ENCODE data around the gene USO1.

Gene USO1

GRCh38 chr4:75752637-75753036 lies 28.3 kb downstream of the USO1 start:
- no peak for ATAC-seq
- no peak for TF ChIP-seq CSDC2 (CRISPR knock-in tag; IDR thresholded peaks at IDR 0.05)
- no peak for TF ChIP-seq GLIS3 (CRISPR knock-in tag; IDR thresholded peaks at IDR 0.05)
- no peak for TF ChIP-seq OSR1 (CRISPR knock-in tag; IDR thresholded peaks at IDR 0.05)
- no peak for TF ChIP-seq ZNF565 (CRISPR knock-in tag; conservative IDR thresholded peaks at IDR 0.05; ENCODE audit: low read depth)
- TF ChIP-seq ZFP3 (CRISPR knock-in tag; IDR thresholded peaks at IDR 0.05), result no peak
- no peak for TF ChIP-seq ZNF70 (CRISPR knock-in tag; IDR thresholded peaks at IDR 0.05)
- no peak for TF ChIP-seq ARNTL (CRISPR knock-in tag; IDR thresholded peaks at IDR 0.05; ENCODE audit: borderline replicate concordance, low read depth)
- TF ChIP-seq ESRRG (CRISPR knock-in tag; IDR thresholded peaks at IDR 0.05), result no peak
- TF ChIP-seq SNAI2 (CRISPR knock-in tag; IDR thresholded peaks at IDR 0.05), result no peak
- no peak for TF ChIP-seq PPARA (CRISPR knock-in tag; IDR thresholded peaks at IDR 0.05; ENCODE audit: borderline replicate concordance)
- no peak for TF ChIP-seq ZFP30 (CRISPR knock-in tag; IDR thresholded peaks at IDR 0.05)
- TF ChIP-seq CSRNP3 (CRISPR knock-in tag; IDR thresholded peaks at IDR 0.05), result no peak
- TF ChIP-seq TSHZ2 (CRISPR knock-in tag; IDR thresholded peaks at IDR 0.05), result no peak
- TF ChIP-seq TOX (CRISPR knock-in tag; IDR thresholded peaks at IDR 0.05; ENCODE audit: borderline replicate concordance), result no peak
- no peak for TF ChIP-seq ZC3H10 (CRISPR knock-in tag; IDR thresholded peaks at IDR 0.05)
- no peak for TF ChIP-seq RARB (CRISPR knock-in tag; IDR thresholded peaks at IDR 0.05)

GRCh38 chr4:75769036-75769435 lies 44.7 kb downstream of the USO1 start:
- ATAC-seq, result peak; percentile 77
- TF ChIP-seq CSDC2 (CRISPR knock-in tag; IDR thresholded peaks at IDR 0.05), result no peak
- TF ChIP-seq ISL1 (CRISPR knock-in tag; IDR thresholded peaks at IDR 0.05), result peak; percentile 42
- no peak for TF ChIP-seq ZC3H10 (CRISPR knock-in tag; IDR thresholded peaks at IDR 0.05)

GRCh38 chr4:75771607-75772006 lies 47.2 kb downstream of the USO1 start:
- ATAC-seq, result no peak
- TF ChIP-seq PATZ1 (CRISPR knock-in tag; IDR thresholded peaks at IDR 0.05; ENCODE audit: borderline replicate concordance), result no peak
- TF ChIP-seq ARNTL (CRISPR knock-in tag; IDR thresholded peaks at IDR 0.05; ENCODE audit: borderline replicate concordance, low read depth), result no peak
- TF ChIP-seq SNAI2 (CRISPR knock-in tag; IDR thresholded peaks at IDR 0.05), result no peak
- no peak for TF ChIP-seq BACH2 (CRISPR knock-in tag; IDR thresholded peaks at IDR 0.05; ENCODE audit: borderline replicate concordance)
- no peak for TF ChIP-seq TSHZ2 (CRISPR knock-in tag; IDR thresholded peaks at IDR 0.05)
- TF ChIP-seq ZNF565 (CRISPR knock-in tag; conservative IDR thresholded peaks at IDR 0.05; ENCODE audit: low read depth), result no peak
- TF ChIP-seq ZFP3 (CRISPR knock-in tag; IDR thresholded peaks at IDR 0.05), result no peak

GRCh38 chr4:75777589-75777988 lies 53.2 kb downstream of the USO1 start:
- no peak for ATAC-seq
- no peak for TF ChIP-seq ZNF8 (CRISPR knock-in tag; IDR thresholded peaks at IDR 0.05)
- TF ChIP-seq CREB5 (CRISPR knock-in tag; IDR thresholded peaks at IDR 0.05; ENCODE audit: low read depth), result no peak
- no peak for TF ChIP-seq RARB (CRISPR knock-in tag; IDR thresholded peaks at IDR 0.05)
- no peak for TF ChIP-seq TCF4 (CRISPR knock-in tag; IDR thresholded peaks at IDR 0.05; ENCODE audit: borderline replicate concordance)
- no peak for TF ChIP-seq TOX (CRISPR knock-in tag; IDR thresholded peaks at IDR 0.05; ENCODE audit: borderline replicate concordance)
